Right lobe of liver (tissue), 6 donors: ENCODE measurements around the gene KRTAP10-10. TPM values are rescaled to one million over a fixed set of nuclear protein-coding genes. Genes with fewer than 3 reads are reported as not detected.
"Not testable (repeated sequence)": the region's sequence is repeated elsewhere in the genome, so short reads cannot be mapped to it uniquely, and the experiment has no call there.

Experiments used
- ATAC-seq, 4 donors: fragments of 200-7000 bp; cut with Tn5 transposase; one replicate each; pipeline ENCODE4 v1.9.1; 2020; ENCODE audit warnings: mild to moderate bottlenecking in 4 of 4, moderate library complexity in 4 of 4
- DNase-seq, 3 donors: peaks; one replicate each; pipeline ENCODE4 v3.0.0-alpha.2; 2020
- H3K27ac ChIP-seq, 3 donors: fragments of 200-600 bp; one replicate each; pipeline ENCODE4 v1.8.0; 2022
- H3K27me3 ChIP-seq, 2 donors: fragments of 200-600 bp; one replicate each; pipeline ENCODE4 v1.8.0; 2022
- H3K36me3 ChIP-seq, 4 donors: fragments of 200-600 bp; sonication (generic) in 1 of 4; one replicate each; pipeline versions ENCODE4 v1.5.1 to v1.8.0; 2017 to 2022; ENCODE audit warnings: control low read depth in 1 of 4
- H3K4me1 ChIP-seq, 4 donors: fragments of 200-600 bp; sonication (generic) in 1 of 4; one replicate each; pipeline versions ENCODE4 v1.5.1 to v1.8.0; 2017 to 2022; ENCODE audit warnings: control low read depth in 1 of 4
- H3K4me3 ChIP-seq, 3 donors: fragments of 200-600 bp; one replicate each; pipeline ENCODE4 v1.8.0; 2022
- H3K9me3 ChIP-seq, 4 donors: fragments of 200-600 bp; sonication (generic) in 1 of 4; one replicate each; pipeline versions ENCODE4 v1.5.1 to v1.8.0; 2017 to 2022; ENCODE audit warnings: control low read depth in 1 of 4
- POLR2A ChIP-seq: fragments of 450-650 bp; IDR thresholded peaks from one replicate; pipeline ENCODE4 v1.6.1; 2017; ENCODE audit warnings: antibody characterized with exemption, mild to moderate bottlenecking
- WGBS: methylation state at CpG from one replicate; pipeline ENCODE4 v1.1.6; 2018; ENCODE audit warnings: low coverage, low lambda C conversion rate; ENCODE audit not compliant: insufficient coverage; ENCODE audit errors: missing lambda C conversion rate; 5-methylcytosine and 5-hydroxymethylcytosine counted together
- intact Hi-C, 2 donors: fragments of 100-400 bp; cut with DNase I; formaldehyde crosslinking; loops; one replicate each; pipeline versions ENCODE4 v1.11.2 to v1.14.1; 2022
- total RNA-seq, 6 experiments: library from RNA; depleted of rRNA in 2 of 6; stranded (reverse); fragments of >200 nt in 2 of 6; fragmentation: NEBNext Ultra II Directional in 3 of 6; extraction: Animal tissue kit (Norgen Biotek cat#: 25700) in 3 of 6; gene quantifications; one replicate each; pipeline versions ENCODE4 v1.1.0 to v1.2.4, GENCODE V29; 2016 to 2023
- TF ChIP-seq, protein P1 (sequence below), 4 donors: fragments of 200-600 bp in 3 of 4; fragments of 450-650 bp in 1 of 4; IDR thresholded peaks; one replicate each; pipeline versions ENCODE4 v1.5.1 to v1.8.0; 2016 to 2022; ENCODE audit warnings: antibody characterized with exemption in 4 of 4, mild to moderate bottlenecking in 2 of 4
- donor health status: DM: no; HTN: yes; CAD: no.
- donor health status: DM: no; HTN: no; CAD: no.
- donor health status: DM: no; HTN: no; CAD: no.
- donor health status: DM: no; HTN: yes; CAD: no.
- donor health status: DM: no; HTN: yes; CAD: no.

The KRTAP10-10 gene
- total RNA-seq, 6 experiments from 2014 or later = not detected

GRCh38 chr21:44609193-44609592 is 28.0 kb upstream of the KRTAP10-10 start:
- DNase-seq = no peak
- H3K9me3 ChIP-seq = no peaks in the 10 kb centered on the region
- H3K4me1 ChIP-seq = no peaks in the 10 kb centered on the region
- no peaks in the 10 kb centered on the region for H3K36me3 ChIP-seq
- H3K4me3 ChIP-seq = no peak overlapping the region
- H3K27ac ChIP-seq = no peak overlapping the region
- intact Hi-C loops = no loop called here
- no peak for ATAC-seq
- TF ChIP-seq POLR2A = no peak
- TF ChIP-seq, protein P1, sequence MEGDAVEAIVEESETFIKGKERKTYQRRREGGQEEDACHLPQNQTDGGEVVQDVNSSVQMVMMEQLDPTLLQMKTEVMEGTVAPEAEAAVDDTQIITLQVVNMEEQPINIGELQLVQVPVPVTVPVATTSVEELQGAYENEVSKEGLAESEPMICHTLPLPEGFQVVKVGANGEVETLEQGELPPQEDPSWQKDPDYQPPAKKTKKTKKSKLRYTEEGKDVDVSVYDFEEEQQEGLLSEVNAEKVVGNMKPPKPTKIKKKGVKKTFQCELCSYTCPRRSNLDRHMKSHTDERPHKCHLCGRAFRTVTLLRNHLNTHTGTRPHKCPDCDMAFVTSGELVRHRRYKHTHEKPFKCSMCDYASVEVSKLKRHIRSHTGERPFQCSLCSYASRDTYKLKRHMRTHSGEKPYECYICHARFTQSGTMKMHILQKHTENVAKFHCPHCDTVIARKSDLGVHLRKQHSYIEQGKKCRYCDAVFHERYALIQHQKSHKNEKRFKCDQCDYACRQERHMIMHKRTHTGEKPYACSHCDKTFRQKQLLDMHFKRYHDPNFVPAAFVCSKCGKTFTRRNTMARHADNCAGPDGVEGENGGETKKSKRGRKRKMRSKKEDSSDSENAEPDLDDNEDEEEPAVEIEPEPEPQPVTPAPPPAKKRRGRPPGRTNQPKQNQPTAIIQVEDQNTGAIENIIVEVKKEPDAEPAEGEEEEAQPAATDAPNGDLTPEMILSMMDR (IDR thresholded peaks at IDR 0.05) = no peak
- H3K27me3 ChIP-seq = no peaks in the 10 kb centered on the region

- H3K36me3 ChIP-seq, H3K4me1 ChIP-seq, intact Hi-C loops, H3K4me3 ChIP-seq, DNase-seq, ATAC-seq, H3K27ac ChIP-seq, H3K27me3 ChIP-seq, H3K9me3 ChIP-seq: not testable (repeated sequence)
- 96% methylated on average over 4 of the region's 7 CpGs for WGBS
Measured at GRCh38 chr21:44610157-44610843, 26.9 kb upstream of the KRTAP10-10 start.

- no CpG with 5 or more reads among the region's 4 CpGs for WGBS
- intact Hi-C loops = no loop called here
Measured at GRCh38 chr21:44611551-44611950, 25.6 kb upstream of the KRTAP10-10 start.

DNA sequence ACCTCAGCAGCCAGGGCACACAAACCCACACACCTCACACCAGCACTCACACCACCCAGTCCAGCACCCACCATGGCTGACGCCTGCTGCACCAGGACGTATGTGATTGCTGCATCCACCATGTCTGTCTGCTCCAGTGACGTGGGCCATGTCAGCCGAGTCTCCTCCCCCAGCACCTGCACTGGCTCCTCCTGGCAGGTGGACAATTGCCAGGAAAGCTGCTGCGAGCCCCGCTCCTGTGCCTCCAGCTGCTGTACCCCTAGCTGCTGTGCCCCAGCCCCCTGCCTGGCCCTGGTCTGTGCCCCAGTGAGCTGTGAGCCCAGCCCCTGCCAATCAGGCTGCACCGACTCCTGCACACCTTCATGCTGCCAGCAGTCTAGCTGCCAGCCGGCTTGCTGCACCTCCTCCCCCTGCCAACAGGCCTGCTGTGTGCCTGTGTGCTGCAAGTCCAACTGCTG is 25.1 kb upstream of the KRTAP10-10 start, which contains the start of gene KRTAP10-8:
TSS of gene KRTAP10-8 (plus strand) at position 51 of the 458 bp plus-strand sequence. CDS start at position 73, 22 bp downstream.
- DNase-seq (no peak), ATAC-seq (no peak)
- no peaks in the 10 kb centered on the region for H3K4me1 ChIP-seq
- TF ChIP-seq POLR2A = no peak
- TF ChIP-seq, protein P1 (IDR thresholded peaks at IDR 0.05) = no peak
- intact Hi-C loops = no loop called here
- no peaks in the 10 kb centered on the region for H3K9me3 ChIP-seq
- no peaks in the 10 kb centered on the region for H3K27me3 ChIP-seq
- no peaks in the 10 kb centered on the region for H3K36me3 ChIP-seq
- no peak within 1 kb of the TSS for H3K4me3 ChIP-seq
- WGBS = no CpG with 5 or more reads among the region's 8 CpGs
- no peak within 1 kb of the TSS for H3K27ac ChIP-seq

More at GRCh38 chr21:44611551-44611950, 25.6 kb upstream of the KRTAP10-10 start:
- H3K9me3 ChIP-seq = no peaks in the 10 kb centered on the region
- DNase-seq = no peak
- no peak for TF ChIP-seq POLR2A
- TF ChIP-seq, protein P1 (IDR thresholded peaks at IDR 0.05) = no peak
- ATAC-seq = no peak
- no peak overlapping the region for H3K27ac ChIP-seq
- H3K4me1 ChIP-seq = no peaks in the 10 kb centered on the region
- H3K27me3 ChIP-seq = no peaks in the 10 kb centered on the region
- no peaks in the 10 kb centered on the region for H3K36me3 ChIP-seq
- H3K4me3 ChIP-seq = no peak overlapping the region

- H3K27ac ChIP-seq = no peak overlapping the region
- no peak overlapping the region for H3K4me3 ChIP-seq
- ATAC-seq (no peak), DNase-seq (no peak)
- H3K27me3 ChIP-seq = no peaks in the 10 kb centered on the region
- H3K4me1 ChIP-seq = no peaks in the 10 kb centered on the region
- no peak for TF ChIP-seq POLR2A
- TF ChIP-seq, protein P1 (IDR thresholded peaks at IDR 0.05) = no peak
- H3K9me3 ChIP-seq = no peaks in the 10 kb centered on the region
- no peaks in the 10 kb centered on the region for H3K36me3 ChIP-seq
- intact Hi-C loops = no loop called here
- WGBS = 81% methylated on average over 10 of the region's 13 CpGs
Measured at GRCh38 chr21:44612669-44613229, 24.4 kb upstream of the KRTAP10-10 start.
